NOMO-1 (cell line): ENCODE results near the gene IRF1.

Source experiments
- DNase-seq, 2 experiments: peaks; one replicate each; lab custom pipeline; 2025; ENCODE audit not compliant: unreplicated experiment in 2 of 2; lab: John Stamatoyannopoulos, UW

Gene IRF1

GRCh38 chr5:132463811-132464155, 26.8 kb downstream of the IRF1 start:
- DNase-seq = no peak

GRCh38 chr5:132462856-132463745, 27.5 kb downstream of the IRF1 start:
- no peak for DNase-seq

GRCh38 chr5:132462333-132462732, 28.2 kb downstream of the IRF1 start:
- no peak for DNase-seq

- DNase-seq = no peak
These were observed 29.0 kb downstream of the IRF1 start for GRCh38 chr5:132461569-132462070.

GRCh38 chr5:132460846-132461568, 29.6 kb downstream of the IRF1 start:
- no peak for DNase-seq

- DNase-seq = peak; percentile 38 to 65
These were observed 30.4 kb downstream of the IRF1 start for GRCh38 chr5:132459983-132460838.

- DNase-seq = peak in 1 of 2 experiments; percentile 30
These were observed 31.3 kb downstream of the IRF1 start for GRCh38 chr5:132459031-132459982.

- DNase-seq = peak in 1 of 2 experiments; percentile 20
These were observed 31.9 kb downstream of the IRF1 start for GRCh38 chr5:132458651-132459030.

GRCh38 chr5:132458226-132458560, 32.4 kb downstream of the IRF1 start:
- no peak for DNase-seq

- peak; percentile 85 to 88 for DNase-seq
These were observed 33.0 kb downstream of the IRF1 start for GRCh38 chr5:132457371-132458225.

- DNase-seq = no peak
These were observed 33.6 kb downstream of the IRF1 start for GRCh38 chr5:132456987-132457361.

GRCh38 chr5:132456296-132456986, 34.1 kb downstream of the IRF1 start:
- DNase-seq = peak; percentile 64 to 80

- no peak for DNase-seq
These were observed 34.9 kb downstream of the IRF1 start for GRCh38 chr5:132455614-132456115.

GRCh38 chr5:132454361-132454760, 36.2 kb downstream of the IRF1 start:
- peak; percentile 13 for DNase-seq

- DNase-seq = no peak
These were observed 39.2 kb downstream of the IRF1 start for GRCh38 chr5:132451387-132451786.

- DNase-seq = no peak
These were observed 41.5 kb downstream of the IRF1 start for GRCh38 chr5:132449060-132449459.

GRCh38 chr5:132447196-132447595, 43.4 kb downstream of the IRF1 start:
- DNase-seq = no peak

GRCh38 chr5:132446621-132447020, 44.0 kb downstream of the IRF1 start:
- no peak for DNase-seq
